Hepatocyte (in vitro differentiated cells): ENCODE results near the gene RGS8.

Experiments used
- EZH2 ChIP-seq: fragments of 200-600 bp; sonication (generic); IDR thresholded peaks from 2 replicates; pipeline ENCODE4 v1.6.1; 2016; ENCODE audit warnings: antibody characterized with exemption, mild to moderate bottlenecking, borderline replicate concordance
- EZH2phosphoT487 ChIP-seq: fragments of 200-600 bp; sonication (generic); IDR thresholded peaks from one replicate; pipeline ENCODE4 v1.6.1; 2018; ENCODE audit warnings: antibody characterized with exemption, mild to moderate bottlenecking, low read depth, moderate library complexity; ENCODE audit not compliant: unreplicated experiment, severe bottlenecking
- TF ChIP-seq, protein P1 (sequence below): fragments of 200-600 bp; sonication (generic); IDR thresholded peaks from 2 replicates; pipeline ENCODE4 v1.5.1; 2016; ENCODE audit warnings: antibody characterized with exemption, mild to moderate bottlenecking; ENCODE audit not compliant: poor library complexity

DNA sequence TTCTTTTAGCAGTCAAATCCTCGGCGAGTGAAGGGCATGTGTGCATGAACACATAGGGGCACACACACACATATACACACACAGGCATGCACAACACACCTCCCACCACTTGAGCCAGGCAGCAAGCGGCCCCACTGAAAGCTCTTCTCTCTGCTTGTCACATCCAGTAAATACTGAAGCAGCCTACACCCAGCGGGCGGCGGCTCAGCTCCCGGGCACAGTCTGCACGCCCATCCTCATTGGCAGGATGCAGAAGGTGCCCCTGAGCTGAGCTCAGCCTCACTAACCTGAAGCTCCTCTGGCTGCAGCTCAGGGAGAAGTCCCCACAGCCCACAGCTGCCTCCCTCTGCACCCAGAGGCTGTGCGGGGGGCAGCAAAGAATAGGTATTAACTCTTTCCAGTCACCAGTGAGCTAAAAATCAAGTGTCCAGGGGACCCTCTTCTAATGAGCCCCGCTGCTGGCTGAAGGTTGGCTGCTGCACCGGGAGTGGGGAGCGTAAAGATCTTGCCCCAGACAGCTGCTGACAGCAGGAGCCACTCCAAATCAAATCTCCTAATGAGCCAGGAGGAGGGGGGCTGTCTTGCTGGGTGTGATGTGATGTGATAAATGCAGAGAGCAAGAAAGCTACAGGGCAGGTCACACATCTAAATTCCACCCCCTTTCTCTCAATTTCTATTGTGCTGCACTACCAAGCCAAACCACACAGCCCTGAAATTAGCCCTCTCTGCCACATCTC is 12.5 kb downstream of the RGS8 start:
- TF ChIP-seq, protein P1, sequence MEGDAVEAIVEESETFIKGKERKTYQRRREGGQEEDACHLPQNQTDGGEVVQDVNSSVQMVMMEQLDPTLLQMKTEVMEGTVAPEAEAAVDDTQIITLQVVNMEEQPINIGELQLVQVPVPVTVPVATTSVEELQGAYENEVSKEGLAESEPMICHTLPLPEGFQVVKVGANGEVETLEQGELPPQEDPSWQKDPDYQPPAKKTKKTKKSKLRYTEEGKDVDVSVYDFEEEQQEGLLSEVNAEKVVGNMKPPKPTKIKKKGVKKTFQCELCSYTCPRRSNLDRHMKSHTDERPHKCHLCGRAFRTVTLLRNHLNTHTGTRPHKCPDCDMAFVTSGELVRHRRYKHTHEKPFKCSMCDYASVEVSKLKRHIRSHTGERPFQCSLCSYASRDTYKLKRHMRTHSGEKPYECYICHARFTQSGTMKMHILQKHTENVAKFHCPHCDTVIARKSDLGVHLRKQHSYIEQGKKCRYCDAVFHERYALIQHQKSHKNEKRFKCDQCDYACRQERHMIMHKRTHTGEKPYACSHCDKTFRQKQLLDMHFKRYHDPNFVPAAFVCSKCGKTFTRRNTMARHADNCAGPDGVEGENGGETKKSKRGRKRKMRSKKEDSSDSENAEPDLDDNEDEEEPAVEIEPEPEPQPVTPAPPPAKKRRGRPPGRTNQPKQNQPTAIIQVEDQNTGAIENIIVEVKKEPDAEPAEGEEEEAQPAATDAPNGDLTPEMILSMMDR: no peak
- TF ChIP-seq EZH2 (no peak), EZH2phosphoT487 (no peak)
